OCI-LY7 (cell line): ENCODE measurements around the gene TWF2. TPM values are rescaled to one million over a fixed set of nuclear protein-coding genes. Genes with fewer than 3 reads are reported as not detected.
"Not testable (repeated sequence)": the region's sequence is repeated elsewhere in the genome, so short reads cannot be mapped to it uniquely, and the experiment has no call there.

ENCODE experiments used
- BruUV-seq: library from RNA; stranded (reverse); fragments of 400-500 nt; replicated peaks from 2 replicates; lab custom pipeline; 2021; lab: Mats Ljungman, UMichigan
- CTCF ChIA-PET: fragments of 300-600 bp; sonication (Branson Sonifier 250); formaldehyde crosslinking; loops from one replicate; lab custom pipeline; 2022; ENCODE audit warnings: antibody characterized with exemption; ENCODE audit not compliant: unreplicated experiment; lab: Charles Lee
- POLR2A ChIA-PET: fragments of 300-600 bp; sonication (Branson Sonifier 250); formaldehyde crosslinking; loops from one replicate; lab custom pipeline; 2022; ENCODE audit warnings: antibody characterized with exemption; lab: Charles Lee
- DNase-seq: peaks from one replicate; pipeline ENCODE4 v3.0.0-alpha.2; 2015; ENCODE audit warnings: low spot score
- H2AFZ ChIP-seq: fragments of 200-600 bp; sonication (generic), shearing (Covaris generic); 2 replicates; pipeline ENCODE4 v1.6.1; 2014; ENCODE audit warnings: mild to moderate bottlenecking, antibody characterized with exemption, low read length, moderate library complexity
- H3K27ac ChIP-seq: fragments of 200-600 bp; sonication (generic); 2 replicates; pipeline ENCODE4 v1.5.1; 2014; ENCODE audit warnings: mixed run types, low read depth, mild to moderate bottlenecking, moderate library complexity, low read length, inconsistent platforms; ENCODE audit not compliant: poor library complexity, severe bottlenecking
- H3K36me3 ChIP-seq: fragments of 200-600 bp; sonication (generic); 2 replicates; pipeline ENCODE4 v1.6.1; 2014; ENCODE audit warnings: mild to moderate bottlenecking, antibody characterized with exemption, low read length, moderate library complexity, mixed read lengths; ENCODE audit not compliant: insufficient read depth
- H3K4me1 ChIP-seq: fragments of 200-600 bp; sonication (generic); 2 replicates; pipeline ENCODE4 v1.5.1; 2014; ENCODE audit warnings: mild to moderate bottlenecking, low read length; ENCODE audit not compliant: insufficient read depth, poor library complexity, severe bottlenecking
- H3K4me2 ChIP-seq: fragments of 200-600 bp; sonication (generic); 2 replicates; pipeline ENCODE4 v1.6.1; 2014; ENCODE audit warnings: mild to moderate bottlenecking, low read length
- H3K4me3 ChIP-seq: fragments of 200-600 bp; sonication (generic); 2 replicates; pipeline ENCODE4 v1.5.1; 2014; ENCODE audit warnings: mild to moderate bottlenecking, low read depth, low read length; ENCODE audit not compliant: poor library complexity, severe bottlenecking
- H3K79me2 ChIP-seq: fragments of 200-600 bp; sonication (generic); 2 replicates; pipeline ENCODE4 v1.6.1; 2016; ENCODE audit warnings: low read depth, mild to moderate bottlenecking, low read length, moderate library complexity, mixed read lengths; ENCODE audit not compliant: insufficient read depth
- H3K9me2 ChIP-seq: fragments of 200-600 bp; sonication (generic); 2 replicates; pipeline ENCODE4 v1.6.1; 2016; ENCODE audit warnings: mild to moderate bottlenecking, low read length, mixed read lengths; ENCODE audit not compliant: insufficient read depth
- H3K9me3 ChIP-seq: fragments of 200-600 bp; sonication (generic); 2 replicates; pipeline ENCODE4 v1.6.1; 2014; ENCODE audit warnings: mild to moderate bottlenecking, mixed run types, low read length, mixed read lengths
- H4K20me1 ChIP-seq: fragments of 200-600 bp; sonication (generic); 2 replicates; pipeline ENCODE4 v1.6.1; 2014; ENCODE audit warnings: mild to moderate bottlenecking, antibody characterized with exemption, low read length, moderate library complexity, mixed read lengths; ENCODE audit not compliant: insufficient read depth
- CTCF ChIP-seq: fragments of 200-600 bp; sonication (generic); conservative IDR thresholded peaks from 2 replicates; pipeline ENCODE4 v1.5.1; 2014; ENCODE audit warnings: mild to moderate bottlenecking, antibody characterized with exemption, low read length, moderate library complexity, mixed read lengths
- EZH2phosphoT487 ChIP-seq: fragments of 200-600 bp; sonication (generic); IDR thresholded peaks from 2 replicates; pipeline ENCODE4 v1.6.1; 2018; ENCODE audit warnings: low read depth, borderline replicate concordance, mild to moderate bottlenecking, mixed run types, antibody characterized with exemption, low read length, moderate library complexity, mixed read lengths
- intact Hi-C: fragments of 100-400 bp; cut with micrococcal nuclease; formaldehyde crosslinking; loops from one replicate; pipeline ENCODE4 v1.10.0; 2022; ENCODE audit not compliant: unreplicated experiment
- total RNA-seq, 2 experiments: library from RNA; depleted of rRNA in 1 of 2; stranded (reverse); fragments of >200 nt in 1 of 2; shearing (Covaris generic) in 1 of 2; gene quantifications; 2 replicates each; pipeline ENCODE4 v1.2.3, GENCODE V29; 2014 to 2022

Gene TWF2
- total RNA-seq, 2 experiments from 2014 or later, result 52.8 to 64.9 TPM

- H2AFZ ChIP-seq, result no peak overlapping the region
- POLR2A ChIA-PET, result interaction anchor here (0.9 to 2.5 kb wide), 14 partner anchors 9 to 154 kb away, joined by 3 to 13 read pairs (median 6); partner anchors contain the start of genes GLYCTK and TLR9
- H3K4me3 ChIP-seq, result peak overlapping the region; percentile 70
- CTCF ChIA-PET, result interaction anchor here (1.0 kb wide), 1 partner anchor 39 kb away, joined by 3 read pairs; the partner anchor contains the start of gene TWF2
- peak overlapping the region; percentile 94 for H3K4me2 ChIP-seq
- peaks cover 29% of the 10 kb centered on the region for H4K20me1 ChIP-seq
- TF ChIP-seq CTCF (peak; percentile 47), EZH2phosphoT487 (no peak)
- no TSS peak for BruUV-seq
- intact Hi-C loops, result loop anchor here (1.0 kb wide), 2 partner anchors 39 to 53 kb away; partner anchors contain the start of genes TLR9 and TWF2
- peak; percentile 73 for DNase-seq
- H3K4me1 ChIP-seq, result peaks cover 29% of the 10 kb centered on the region
- peaks cover 51% of the 10 kb centered on the region for H3K79me2 ChIP-seq
- H3K36me3 ChIP-seq, result peaks cover 40% of the 10 kb centered on the region
- H3K27ac ChIP-seq, result peak overlapping the region; percentile 67
- no peaks in the 10 kb centered on the region for H3K9me2 ChIP-seq
- peaks cover 4% of the 10 kb centered on the region; the same call in 1 of the 2 replicates for H3K9me3 ChIP-seq
Measured at GRCh38 chr3:52277972-52278509, 39.1 kb upstream of the TWF2 start.

GRCh38 chr3:52277071-52277964 is 38.4 kb upstream of the TWF2 start:
- H4K20me1 ChIP-seq, result peaks cover 35% of the 10 kb centered on the region
- peak overlapping the region; percentile 70 for H3K4me3 ChIP-seq
- H3K4me2 ChIP-seq, result peak overlapping the region; percentile 94
- DNase-seq, result peak; percentile 75
- H3K79me2 ChIP-seq, result peaks cover 58% of the 10 kb centered on the region
- H2AFZ ChIP-seq, result no peak overlapping the region
- H3K36me3 ChIP-seq, result peaks cover 47% of the 10 kb centered on the region
- ChIA-PET CTCF (interaction anchor here (0.9 kb wide), 1 partner anchor 46 kb away, joined by 3 read pairs; no protein-coding TSS in a partner anchor), POLR2A (interaction anchor here (0.6 to 2.5 kb wide), 17 partner anchors 9 to 613 kb away, joined by 3 to 8 read pairs (median 4); partner anchors contain the start of genes GLYCTK and TLR9)
- TSS peak; percentile 59 for BruUV-seq
- H3K27ac ChIP-seq, result peak overlapping the region; percentile 67
- H3K9me3 ChIP-seq, result peaks cover 4% of the 10 kb centered on the region; the same call in 1 of the 2 replicates
- TF ChIP-seq EZH2phosphoT487 (no peak), CTCF (no peak)
- no peaks in the 10 kb centered on the region for H3K9me2 ChIP-seq
- H3K4me1 ChIP-seq, result peaks cover 34% of the 10 kb centered on the region
- intact Hi-C loops, result no loop called here

DNA sequence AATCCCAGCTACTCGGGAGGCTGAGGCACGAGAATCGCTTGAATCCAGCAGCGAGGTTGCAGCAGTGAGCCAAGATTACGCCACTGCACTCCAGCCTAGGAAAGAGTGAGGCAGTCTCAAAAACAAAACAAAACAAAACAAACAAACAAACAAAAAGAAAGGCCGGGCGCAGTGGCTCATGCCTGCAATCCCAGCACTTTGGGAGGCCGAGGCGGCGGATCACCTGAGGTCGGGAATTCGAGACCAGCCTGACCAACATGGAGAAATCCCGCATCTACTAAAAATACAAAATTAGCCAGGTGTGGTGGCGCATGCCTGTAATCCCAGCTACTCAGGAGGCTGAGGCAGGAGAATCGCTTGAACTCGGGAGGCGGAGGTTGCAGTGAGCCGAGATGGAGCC is 35.8 kb upstream of the TWF2 start:
- Histone ChIP-seq H3K4me1 (peaks cover 44% of the 10 kb centered on the region), H3K36me3 (peaks cover 72% of the 10 kb centered on the region), H4K20me1 (peaks cover 38% of the 10 kb centered on the region), H3K79me2 (peaks cover 84% of the 10 kb centered on the region)
- DNase-seq, H3K27ac ChIP-seq, H3K9me3 ChIP-seq, POLR2A ChIA-PET, BruUV-seq, H3K9me2 ChIP-seq, intact Hi-C loops, H3K4me3 ChIP-seq, H2AFZ ChIP-seq, H3K4me2 ChIP-seq, CTCF ChIA-PET: not testable (repeated sequence)
